MCF 10A (cell line): Measurements from ENCODE around the gene PABPN1L. TPM values are rescaled to one million over a fixed set of nuclear protein-coding genes. Genes with fewer than 3 reads are reported as not detected.

Experiments used
- BruUV-seq: library from RNA; stranded (reverse); fragments of 400-500 nt; replicated peaks from 2 replicates; lab custom pipeline; 2021; lab: Mats Ljungman, UMichigan
- CTCF ChIA-PET: fragments of 300-600 bp; sonication (Branson Sonifier 250); formaldehyde crosslinking; extraction: SDS; loops from one replicate; lab custom pipeline; 2021; ENCODE audit warnings: antibody characterized with exemption, inconsistent platforms; lab: Yijun Ruan, JAX
- POLR2A ChIA-PET: fragments of 300-600, 350-650 bp; sonication (Branson Sonifier 250); formaldehyde crosslinking; extraction: SDS; loops from one replicate; lab custom pipeline; 2020; ENCODE audit warnings: antibody characterized with exemption, inconsistent platforms; lab: Yijun Ruan, JAX
- DNase-seq: peaks from one replicate; pipeline ENCODE4 v3.0.0-alpha.2; 2018; ENCODE audit not compliant: unreplicated experiment
- H3K27ac Mint-ChIP-seq: one replicate; pipeline ENCODE4 v1.8.0; 2022; ENCODE audit warnings: mild to moderate bottlenecking, low read depth, mixed read lengths; ENCODE audit not compliant: unreplicated experiment
- H3K27me3 Mint-ChIP-seq: one replicate; pipeline ENCODE4 v1.8.0; 2022; ENCODE audit warnings: mixed read lengths; ENCODE audit not compliant: insufficient read depth, unreplicated experiment
- H3K36me3 Mint-ChIP-seq: one replicate; pipeline ENCODE4 v1.8.0; 2022; ENCODE audit warnings: mild to moderate bottlenecking, moderate library complexity, mixed read lengths; ENCODE audit not compliant: insufficient read depth, unreplicated experiment
- H3K4me1 Mint-ChIP-seq: one replicate; pipeline ENCODE4 v1.8.0; 2022; ENCODE audit warnings: mixed read lengths; ENCODE audit not compliant: insufficient read depth, unreplicated experiment
- H3K4me3 Mint-ChIP-seq: one replicate; pipeline ENCODE4 v1.8.0; 2022; ENCODE audit warnings: mild to moderate bottlenecking, moderate library complexity, mixed read lengths; ENCODE audit not compliant: unreplicated experiment
- H3K9me3 Mint-ChIP-seq: one replicate; pipeline ENCODE4 v1.8.0; 2022; ENCODE audit warnings: mixed read lengths; ENCODE audit not compliant: unreplicated experiment
- CTCF ChIP-seq: fragments of 200-600 bp; IDR thresholded peaks from one replicate; pipeline ENCODE4 v1.8.0; 2022; ENCODE audit warnings: antibody characterized with exemption, mild to moderate bottlenecking; ENCODE audit not compliant: unreplicated experiment
- intact Hi-C: fragments of 100-400 bp; cut with micrococcal nuclease; formaldehyde crosslinking; loops from 2 replicates; pipeline ENCODE4 v1.14.1; 2022
- total RNA-seq: library from RNA; stranded (reverse); gene quantifications from 2 replicates; pipeline ENCODE4 v1.2.3, GENCODE V29; 2022

PABPN1L gene
- total RNA-seq, 1 experiment from 2014 or later, result not detected

- no TSS peak for BruUV-seq
- Mint-ChIP-seq H3K27ac (no peak overlapping the region), H3K27me3 (no peaks in the 10 kb centered on the region), H3K4me1 (peaks cover 2% of the 10 kb centered on the region), H3K9me3 (no peaks in the 10 kb centered on the region), H3K4me3 (no peak overlapping the region), H3K36me3 (peaks cover 12% of the 10 kb centered on the region)
- ChIA-PET CTCF (interaction anchor here (0.6 to 6.2 kb wide), 4 partner anchors 35 to 350 kb away, joined by 3 to 47 read pairs (median 5); partner anchors contain the start of genes GALNS and TRAPPC2L), POLR2A (interaction anchor here (0.7 to 1.5 kb wide), 2 partner anchors 9 to 41 kb away, joined by 4 to 5 read pairs; no protein-coding TSS in a partner anchor)
- DNase-seq, result no peak
- intact Hi-C loops, result loop anchor here (1.0 kb wide), 1 partner anchor 350 kb away; no protein-coding TSS in a partner anchor
- TF ChIP-seq CTCF, result no peak
Observed at GRCh38 chr16:88816736-88817535, 49.5 kb downstream of the PABPN1L start.

DNA sequence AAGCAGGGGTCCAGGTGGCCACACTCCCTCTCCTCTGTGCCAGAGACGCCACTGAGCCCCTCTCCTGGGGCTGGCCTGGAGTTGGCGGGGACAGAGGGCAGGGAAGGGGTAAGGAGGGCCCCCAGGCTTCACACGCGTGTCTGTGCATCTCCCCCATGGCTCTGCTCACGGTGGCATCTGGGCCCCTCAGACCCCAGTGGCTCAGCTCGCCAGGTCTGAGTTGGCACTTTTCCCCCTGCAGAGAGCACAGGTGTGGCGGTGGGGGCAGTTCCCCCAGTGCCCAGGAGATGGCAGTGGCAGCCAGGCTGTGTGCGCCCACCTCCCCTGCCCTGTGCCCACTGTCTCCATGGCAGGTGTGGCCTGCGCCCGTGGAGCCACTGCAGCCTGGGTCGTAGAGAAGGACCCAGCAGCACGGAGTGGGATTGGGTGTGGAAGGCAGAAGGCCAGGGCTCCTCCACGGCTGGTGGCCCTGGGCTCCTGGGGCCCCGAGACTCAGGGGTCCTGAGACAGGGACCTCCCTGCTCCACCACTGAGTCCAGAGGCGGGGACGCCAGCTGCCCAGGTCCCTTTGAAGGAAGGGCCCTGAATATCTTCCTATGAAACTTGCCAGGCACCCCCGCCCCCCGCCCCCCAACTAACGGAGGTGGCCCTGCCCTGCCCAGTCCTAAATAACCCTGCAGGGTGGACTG is 50.4 kb downstream of the PABPN1L start:
- H3K27me3 Mint-ChIP-seq, result no peaks in the 10 kb centered on the region
- TF ChIP-seq CTCF, result peak; percentile 91
- peaks cover 19% of the 10 kb centered on the region for H3K36me3 Mint-ChIP-seq
- H3K27ac Mint-ChIP-seq, result no peak overlapping the region
- H3K9me3 Mint-ChIP-seq, result no peaks in the 10 kb centered on the region
- CTCF ChIA-PET, result interaction anchor here (0.6 to 6.2 kb wide), 6 partner anchors 42 to 1208 kb away, joined by 3 to 47 read pairs (median 4); partner anchors contain the start of genes GALNS and TRAPPC2L
- no TSS peak for BruUV-seq
- peaks cover 5% of the 10 kb centered on the region for H3K4me1 Mint-ChIP-seq
- POLR2A ChIA-PET, result interaction anchor here (0.7 kb wide), 1 partner anchor 42 kb away, joined by 3 read pairs; no protein-coding TSS in a partner anchor
- H3K4me3 Mint-ChIP-seq, result no peak overlapping the region
- intact Hi-C loops, result loop anchor here (1.0 kb wide), 1 partner anchor 351 kb away; no protein-coding TSS in a partner anchor
- DNase-seq, result peak; percentile 43

DNA sequence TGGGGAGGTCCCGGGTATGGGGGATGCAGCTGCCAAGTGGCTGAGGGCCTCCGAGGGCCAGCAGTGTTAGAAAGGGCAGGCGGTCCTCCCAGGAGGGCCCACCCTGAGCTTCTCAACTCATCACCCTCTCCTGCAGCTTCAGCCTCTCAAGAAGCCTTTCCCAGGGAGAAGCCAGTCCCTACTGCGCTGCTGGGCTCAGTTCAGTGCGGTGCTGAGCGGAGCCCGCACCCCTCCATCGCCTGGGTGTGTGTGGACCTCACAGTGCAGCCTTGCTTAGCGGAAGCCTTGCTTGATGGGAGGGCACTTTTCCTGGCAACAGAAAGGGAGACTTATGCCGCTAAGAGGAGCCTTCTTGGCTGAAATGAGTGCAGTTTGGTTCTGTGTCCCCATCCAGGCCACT is 51.2 kb downstream of the PABPN1L start:
- intact Hi-C loops, result no loop called here
- no peak overlapping the region for H3K4me3 Mint-ChIP-seq
- peaks cover 24% of the 10 kb centered on the region for H3K36me3 Mint-ChIP-seq
- no peak overlapping the region for H3K27ac Mint-ChIP-seq
- CTCF ChIA-PET, result interaction anchor here (0.6 to 6.2 kb wide), 5 partner anchors 31 to 1208 kb away, joined by 3 to 47 read pairs (median 5); partner anchors contain the start of genes GALNS and TRAPPC2L
- H3K27me3 Mint-ChIP-seq, result no peaks in the 10 kb centered on the region
- TF ChIP-seq CTCF, result no peak
- DNase-seq, result no peak
- BruUV-seq, result no TSS peak
- no peaks in the 10 kb centered on the region for H3K9me3 Mint-ChIP-seq
- POLR2A ChIA-PET, result interaction anchor here (0.7 to 1.0 kb wide), 2 partner anchors 10 to 43 kb away, joined by 3 read pairs; no protein-coding TSS in a partner anchor
- H3K4me1 Mint-ChIP-seq, result peaks cover 5% of the 10 kb centered on the region
